H9 (cell line): ENCODE results near the gene CHAF1B. TPM values are rescaled to one million over a fixed set of nuclear protein-coding genes. Genes with fewer than 3 reads are reported as not detected.

ENCODE experiments used
- DNase-seq: peaks from one replicate; pipeline ENCODE4 v3.0.0-alpha.2; 2017
- H2AFZ ChIP-seq: one replicate; pipeline ENCODE4 v1.6.1; 2013; ENCODE audit warnings: mild to moderate bottlenecking, low read length, control low read depth, moderate library complexity
- H2AK5ac ChIP-seq: 2 replicates; pipeline ENCODE4 v1.6.1; 2013; ENCODE audit warnings: low read length, control low read depth, mixed read lengths; ENCODE audit not compliant: insufficient read length
- H2BK120ac ChIP-seq: one replicate; pipeline ENCODE4 v1.6.1; 2013; ENCODE audit warnings: low read depth, mild to moderate bottlenecking, low read length, control low read depth, inconsistent platforms; ENCODE audit not compliant: poor library complexity, severe bottlenecking
- H2BK12ac ChIP-seq: 2 replicates; pipeline ENCODE4 v1.6.1; 2013; ENCODE audit warnings: low read length, control low read depth, mixed read lengths, low read depth; ENCODE audit not compliant: insufficient read length
- H2BK15ac ChIP-seq: 2 replicates; pipeline ENCODE4 v1.6.1; 2013; ENCODE audit warnings: low read depth, low read length, control low read depth
- H2BK20ac ChIP-seq: one replicate; pipeline ENCODE4 v1.6.1; 2013; ENCODE audit warnings: low read depth, mild to moderate bottlenecking, low read length, control low read depth, inconsistent platforms; ENCODE audit not compliant: poor library complexity, severe bottlenecking
- H2BK5ac ChIP-seq: 2 replicates; pipeline ENCODE4 v1.6.1; 2013; ENCODE audit warnings: low read length, control low read depth, mixed read lengths; ENCODE audit not compliant: insufficient read length
- H3K14ac ChIP-seq: 2 replicates; pipeline ENCODE4 v1.6.1; 2013; ENCODE audit warnings: low read length, control low read depth; ENCODE audit not compliant: insufficient read depth
- H3K18ac ChIP-seq: 2 replicates; pipeline ENCODE4 v1.6.1; 2013; ENCODE audit warnings: low read depth, mild to moderate bottlenecking, mixed read lengths, low read length, control low read depth; ENCODE audit not compliant: insufficient read length
- H3K23ac ChIP-seq: 2 replicates; pipeline ENCODE4 v1.6.1; 2013; ENCODE audit warnings: low read length, control low read depth, mixed read lengths, low read depth; ENCODE audit not compliant: insufficient read length
- H3K23me2 ChIP-seq: 2 replicates; pipeline ENCODE4 v1.6.1; 2013; ENCODE audit warnings: low read depth, mild to moderate bottlenecking, mixed read lengths, low read length, control low read depth; ENCODE audit not compliant: insufficient read length, poor library complexity, severe bottlenecking
- H3K27ac ChIP-seq: 2 replicates; pipeline ENCODE4 v1.5.1; 2013; ENCODE audit warnings: low read length, control low read depth, mixed read lengths, low read depth; ENCODE audit not compliant: insufficient read length
- H3K27me3 ChIP-seq: 2 replicates; pipeline ENCODE4 v1.6.1; 2013; ENCODE audit warnings: low read length, control low read depth, inconsistent platforms; ENCODE audit not compliant: insufficient read depth
- H3K4ac ChIP-seq: 2 replicates; pipeline ENCODE4 v1.6.1; 2013; ENCODE audit warnings: low read depth, mild to moderate bottlenecking, control low read depth, inconsistent platforms, low read length, moderate library complexity
- H3K4me1 ChIP-seq: 2 replicates; pipeline ENCODE4 v1.6.1; 2013; ENCODE audit warnings: low read length, control low read depth, inconsistent platforms; ENCODE audit not compliant: insufficient read depth
- H3K4me2 ChIP-seq: 2 replicates; pipeline ENCODE4 v1.6.1; 2013; ENCODE audit warnings: low read length, control low read depth, mixed read lengths; ENCODE audit not compliant: insufficient read length, insufficient read depth
- H3K56ac ChIP-seq: 2 replicates; pipeline ENCODE4 v1.6.1; 2013; ENCODE audit warnings: low read depth, mild to moderate bottlenecking, mixed read lengths, low read length, control low read depth; ENCODE audit not compliant: insufficient read length
- H3K79me1 ChIP-seq: 2 replicates; pipeline ENCODE4 v1.6.1; 2013; ENCODE audit warnings: low read depth, mild to moderate bottlenecking, moderate library complexity, low read length, control low read depth, inconsistent platforms; ENCODE audit not compliant: insufficient read depth, poor library complexity, severe bottlenecking
- H3K79me2 ChIP-seq: 2 replicates; pipeline ENCODE4 v1.6.1; 2013; ENCODE audit warnings: low read length, control low read depth, inconsistent platforms; ENCODE audit not compliant: insufficient read depth
- H3K9ac ChIP-seq: 2 replicates; pipeline ENCODE4 v1.6.1; 2013; ENCODE audit warnings: low read length, control low read depth, mixed read lengths; ENCODE audit not compliant: insufficient read length; ENCODE audit errors: extremely low read depth
- H3K9me3 ChIP-seq: one replicate; pipeline ENCODE4 v1.6.1; 2013; ENCODE audit warnings: low read depth, low read length, inconsistent platforms; ENCODE audit not compliant: control insufficient read depth
- H3T11ph ChIP-seq: one replicate; pipeline ENCODE4 v1.6.1; 2013; ENCODE audit warnings: mild to moderate bottlenecking, low read length, control low read depth, inconsistent platforms
- H4K20me1 ChIP-seq: one replicate; pipeline ENCODE4 v1.6.1; 2013; ENCODE audit not compliant: control insufficient read depth, insufficient read length, insufficient read depth
- H4K5ac ChIP-seq: 2 replicates; pipeline ENCODE4 v1.6.1; 2013; ENCODE audit warnings: low read depth, mild to moderate bottlenecking, mixed read lengths, low read length, control low read depth; ENCODE audit not compliant: insufficient read length
- H4K8ac ChIP-seq: replicated peaks from 2 replicates; pipeline ENCODE4 v1.6.1; 2013; ENCODE audit warnings: low read length, control low read depth, mixed read lengths, low read depth; ENCODE audit not compliant: insufficient read length
- H4K91ac ChIP-seq: 2 replicates; pipeline ENCODE4 v1.6.1; 2013; ENCODE audit warnings: low read depth, mild to moderate bottlenecking, moderate library complexity, mixed read lengths, low read length, control low read depth; ENCODE audit not compliant: insufficient read length
- H3K27ac Mint-ChIP-seq, 3 experiments: 2 replicates in 2 of 3; 3 replicates in 1 of 3; pipeline ENCODE4 v1.8.0; 2020 to 2021; ENCODE audit warnings: mixed read lengths in 3 of 3, mild to moderate bottlenecking in 1 of 3, moderate library complexity in 1 of 3
- H3K27me3 Mint-ChIP-seq: 2 replicates; pipeline ENCODE4 v1.8.0; 2021; ENCODE audit warnings: low read depth, mild to moderate bottlenecking, moderate library complexity, mixed read lengths
- H3K36me3 Mint-ChIP-seq, 3 experiments: 2 replicates in 2 of 3; 3 replicates in 1 of 3; pipeline ENCODE4 v1.8.0; 2020 to 2021; ENCODE audit warnings: low read depth in 3 of 3, mixed read lengths in 3 of 3; ENCODE audit not compliant: insufficient read depth in 1 of 3
- H3K4me1 Mint-ChIP-seq, 2 experiments: 2 replicates each; pipeline ENCODE4 v1.8.0; 2020; ENCODE audit warnings: mixed read lengths in 2 of 2
- H3K4me3 Mint-ChIP-seq, 2 experiments: 2 replicates in 1 of 2; 3 replicates in 1 of 2; pipeline ENCODE4 v1.8.0; 2020 to 2021; ENCODE audit warnings: mild to moderate bottlenecking in 2 of 2, mixed read lengths in 2 of 2, moderate library complexity in 1 of 2
- H3K9me3 Mint-ChIP-seq, 2 experiments: 2 replicates in 1 of 2; 3 replicates in 1 of 2; pipeline ENCODE4 v1.8.0; 2020; ENCODE audit warnings: mild to moderate bottlenecking in 2 of 2, mixed read lengths in 2 of 2, moderate library complexity in 1 of 2
- CTCF ChIP-seq: fragments of 200-600 bp; sonication (generic); conservative IDR thresholded peaks from 3 replicates; pipeline ENCODE4 v1.8.0; 2021; ENCODE audit warnings: antibody characterized with exemption, mild to moderate bottlenecking
- WGBS: extraction: QIAGEN DNeasy Blood & Tissue Kit; methylation state at CpG from one replicate; pipeline ENCODE4 v1.1.7; 2013; ENCODE audit warnings: missing lambda C conversion rate, low lambda C conversion rate, mixed read lengths; ENCODE audit not compliant: insufficient read length; ENCODE audit errors: extremely low coverage; 5-methylcytosine and 5-hydroxymethylcytosine counted together
- total RNA-seq: library from RNA; stranded (reverse); gene quantifications from 2 replicates; pipeline ENCODE4 v1.2.1, GENCODE V29; 2021

Gene CHAF1B
- total RNA-seq, 1 experiment from 2014 or later: 19.3 TPM

GRCh38 chr21:36354918-36355680 lies 30.1 kb upstream of the CHAF1B start:
- no peak overlapping the region; a peak in 1 of 7 replicates for H3K27ac Mint-ChIP-seq
- H3K4ac ChIP-seq: no peak overlapping the region
- H3K36me3 Mint-ChIP-seq: peaks cover 13 to 49% (median 37%) of the 10 kb centered on the region in 3 experiments; a peak in 6 of 7 replicates
- H4K20me1 ChIP-seq: no peaks in the 10 kb centered on the region
- no peak overlapping the region for H4K8ac ChIP-seq
- H2AK5ac ChIP-seq: no peak overlapping the region
- H2BK120ac ChIP-seq: no peak overlapping the region
- no peak overlapping the region for H3K23ac ChIP-seq
- no peaks in the 10 kb centered on the region for H3K4me1 Mint-ChIP-seq
- no peak overlapping the region for H3K18ac ChIP-seq
- H3K9me3 ChIP-seq: no peaks in the 10 kb centered on the region
- no peaks in the 10 kb centered on the region for H3K27me3 Mint-ChIP-seq
- H3K9me3 Mint-ChIP-seq: no peaks in the 10 kb centered on the region
- no peak overlapping the region for H4K5ac ChIP-seq
- H2AFZ ChIP-seq: no peak overlapping the region
- no peak overlapping the region for H3T11ph ChIP-seq
- H2BK5ac ChIP-seq: no peak overlapping the region
- H3K14ac ChIP-seq: no peak overlapping the region
- no peaks in the 10 kb centered on the region for H3K27me3 ChIP-seq
- no peak overlapping the region for H3K4me2 ChIP-seq
- H2BK20ac ChIP-seq: no peak overlapping the region
- H3K9ac ChIP-seq: no peak overlapping the region
- no peaks in the 10 kb centered on the region for H3K79me1 ChIP-seq
- H3K56ac ChIP-seq: no peak overlapping the region
- H3K4me1 ChIP-seq: no peaks in the 10 kb centered on the region
- WGBS: no CpG with 5 or more reads among the region's 5 CpGs
- DNase-seq: no peak
- no peak overlapping the region for H3K4me3 Mint-ChIP-seq
- no peaks in the 10 kb centered on the region for H3K79me2 ChIP-seq
- H3K23me2 ChIP-seq: no peaks in the 10 kb centered on the region
- H2BK15ac ChIP-seq: no peak overlapping the region
- H3K27ac ChIP-seq: no peak overlapping the region
- no peak overlapping the region for H2BK12ac ChIP-seq
- TF ChIP-seq CTCF: no peak
- H4K91ac ChIP-seq: no peak overlapping the region
